Stromal cell of bone marrow (primary cell): ENCODE data around the gene MAP4K2.

Source experiments
- DNase-seq: peaks from one replicate; pipeline ENCODE4 v3.0.0-alpha.2; 2012; ENCODE audit warnings: low read depth

The MAP4K2 gene

GRCh38 chr11:64767344-64768299 lies 35.4 kb downstream of the MAP4K2 start:
- peak; percentile 28 for DNase-seq

GRCh38 chr11:64766881-64767280 lies 36.1 kb downstream of the MAP4K2 start:
- no peak for DNase-seq

- DNase-seq, result no peak
Observed at GRCh38 chr11:64765851-64766665, 37.0 kb downstream of the MAP4K2 start.

- DNase-seq, result no peak
Observed at GRCh38 chr11:64765291-64765850, 37.6 kb downstream of the MAP4K2 start.

GRCh38 chr11:64764753-64765152 lies 38.3 kb downstream of the MAP4K2 start:
- no peak for DNase-seq

GRCh38 chr11:64764040-64764611 lies 38.9 kb downstream of the MAP4K2 start:
- DNase-seq, result no peak

- DNase-seq, result no peak
Observed at GRCh38 chr11:64763526-64764039, 39.4 kb downstream of the MAP4K2 start.

GRCh38 chr11:64762674-64763525 lies 40.1 kb downstream of the MAP4K2 start:
- DNase-seq, result peak; percentile 23

- DNase-seq, result no peak
Observed at GRCh38 chr11:64762277-64762673, 40.7 kb downstream of the MAP4K2 start.

- DNase-seq, result no peak
Observed at GRCh38 chr11:64760759-64761420, 42.1 kb downstream of the MAP4K2 start.

GRCh38 chr11:64759722-64760719 lies 43.0 kb downstream of the MAP4K2 start, which contains the start of gene PYGM:
Gene PYGM (minus strand): TSS chr11:64759974. CDS start chr11:64759898, 76 bp downstream.
- peak; percentile 21 for DNase-seq

- no peak for DNase-seq
Observed at GRCh38 chr11:64759131-64759721, 43.8 kb downstream of the MAP4K2 start.

GRCh38 chr11:64758330-64759079 lies 44.5 kb downstream of the MAP4K2 start:
- no peak for DNase-seq

GRCh38 chr11:64757549-64758329 lies 45.3 kb downstream of the MAP4K2 start:
- no peak for DNase-seq

GRCh38 chr11:64755681-64756361 lies 47.2 kb downstream of the MAP4K2 start:
- DNase-seq, result no peak

GRCh38 chr11:64754919-64755662 lies 47.9 kb downstream of the MAP4K2 start:
- no peak for DNase-seq
